Raji (cell line): ENCODE data around the gene SLC35B2.

Experiments used
- POLR2A ChIP-seq: IDR thresholded peaks from 2 replicates; pipeline ENCODE4 v1.6.1; 2011; ENCODE audit warnings: low read depth, low read length, control low read depth; ENCODE audit not compliant: insufficient read depth

Gene SLC35B2

DNA sequence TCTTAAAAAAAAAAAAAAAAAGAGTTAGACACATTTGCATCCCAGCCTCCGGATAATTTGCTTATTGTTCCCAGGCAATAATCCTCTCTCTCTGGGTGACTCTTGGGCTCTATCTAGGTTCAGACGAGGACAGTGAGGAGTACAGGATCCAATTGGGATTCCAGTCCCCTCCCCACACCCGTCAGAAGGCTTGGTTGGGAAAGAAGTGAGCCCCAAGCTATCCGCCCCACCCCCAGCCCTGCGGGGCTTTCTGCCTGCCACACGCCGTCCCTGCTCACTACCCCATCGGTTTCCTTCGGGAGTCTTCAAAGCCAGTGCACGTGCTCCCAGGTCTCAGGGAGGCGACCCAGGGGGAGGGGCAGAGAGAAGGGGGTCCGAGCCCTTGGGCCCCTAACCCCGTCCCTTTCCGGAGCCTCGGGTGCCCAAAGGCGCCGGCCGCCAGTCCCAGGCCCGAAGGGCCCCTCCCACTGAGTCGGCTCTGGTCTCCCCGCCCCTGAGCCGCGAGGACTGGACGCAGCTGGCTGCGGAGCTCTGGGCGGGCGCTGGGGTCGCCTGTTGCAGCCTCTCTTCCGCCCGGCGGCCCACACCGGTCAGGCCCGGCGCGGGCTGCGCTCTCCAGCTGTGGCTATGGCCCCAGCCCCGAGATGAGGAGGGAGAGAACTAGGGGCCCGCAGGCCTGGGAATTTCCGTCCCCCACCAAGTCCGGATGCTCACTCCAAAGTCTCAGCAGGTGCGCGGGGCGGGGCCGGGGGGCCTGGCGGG, 38.1 kb downstream of the SLC35B2 start:
- peak; percentile 40 for TF ChIP-seq POLR2A

DNA sequence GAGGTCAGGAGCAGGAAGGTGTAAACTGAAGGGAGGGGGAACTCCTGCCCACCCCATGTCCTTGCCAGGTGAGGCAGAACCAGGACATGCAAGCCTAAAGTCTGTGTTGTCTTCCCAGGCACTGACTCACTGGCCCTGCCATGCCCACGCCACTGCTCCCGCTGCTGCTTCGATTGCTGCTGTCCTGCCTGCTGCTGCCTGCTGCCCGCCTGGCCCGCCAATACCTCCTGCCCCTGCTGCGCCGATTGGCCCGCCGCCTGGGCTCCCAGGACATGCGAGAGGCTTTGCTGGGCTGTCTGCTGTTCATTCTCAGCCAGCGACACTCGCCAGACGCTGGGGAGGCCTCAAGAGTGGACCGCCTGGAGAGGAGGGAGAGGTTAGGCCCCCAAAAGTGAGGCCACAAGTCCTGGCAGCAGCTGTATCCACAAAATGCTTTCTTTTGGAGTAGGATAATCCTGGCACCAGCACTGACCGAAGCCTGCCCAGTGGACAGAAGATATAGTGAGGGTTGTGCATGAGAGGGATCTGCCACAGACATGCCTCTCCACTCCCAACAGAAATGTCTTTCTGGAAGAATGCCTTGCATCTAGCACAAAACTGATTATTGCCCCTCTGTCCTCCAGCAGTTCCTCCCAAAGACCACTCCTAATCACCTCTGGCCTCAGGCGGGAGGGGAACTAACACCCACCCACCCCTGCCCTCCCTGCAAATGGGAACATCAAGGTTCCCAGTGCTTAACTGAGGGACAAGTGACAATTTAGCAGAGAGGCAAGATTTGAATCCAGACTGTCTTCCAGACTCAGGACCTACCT, 39.8 kb downstream of the SLC35B2 start:
- TF ChIP-seq POLR2A: no peak

DNA sequence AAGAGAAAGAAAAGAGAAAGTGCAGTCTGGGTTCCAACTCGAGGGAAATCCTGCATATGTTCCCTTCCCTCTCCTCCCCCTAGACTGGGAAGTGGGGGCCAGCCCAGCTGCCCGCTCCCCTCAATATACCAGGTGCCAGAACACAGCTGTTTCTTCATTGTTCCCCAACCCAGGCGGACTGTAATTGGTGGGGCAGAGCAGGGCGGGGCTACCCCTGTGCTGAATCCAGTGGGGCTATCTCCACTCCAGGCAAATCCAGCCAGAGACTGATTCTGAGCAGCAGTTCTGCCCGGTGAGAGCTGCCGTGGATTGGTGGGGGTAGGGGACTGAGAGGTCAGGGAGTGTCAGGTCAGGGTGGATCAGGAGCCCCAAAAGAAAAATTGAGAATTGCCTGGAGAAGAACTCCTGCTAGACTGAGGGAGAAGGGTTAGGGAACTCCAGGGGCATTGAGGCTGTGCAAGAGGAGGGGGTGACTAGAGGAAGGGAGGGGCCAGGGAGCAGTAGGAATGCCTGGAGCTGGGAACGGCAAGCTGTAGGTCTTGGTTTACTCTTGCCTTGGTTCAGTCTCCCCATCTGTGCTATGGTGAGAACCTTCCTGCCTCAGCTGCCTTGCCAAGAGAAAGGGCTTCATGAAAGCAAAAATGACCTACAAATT, 40.5 kb downstream of the SLC35B2 start, which contains the start of gene MYMX:
TSS of gene MYMX (plus strand) at position 250 of the 655 bp plus-strand sequence. CDS start 546 bp downstream, outside the sequence.
- TF ChIP-seq POLR2A: no peak

DNA sequence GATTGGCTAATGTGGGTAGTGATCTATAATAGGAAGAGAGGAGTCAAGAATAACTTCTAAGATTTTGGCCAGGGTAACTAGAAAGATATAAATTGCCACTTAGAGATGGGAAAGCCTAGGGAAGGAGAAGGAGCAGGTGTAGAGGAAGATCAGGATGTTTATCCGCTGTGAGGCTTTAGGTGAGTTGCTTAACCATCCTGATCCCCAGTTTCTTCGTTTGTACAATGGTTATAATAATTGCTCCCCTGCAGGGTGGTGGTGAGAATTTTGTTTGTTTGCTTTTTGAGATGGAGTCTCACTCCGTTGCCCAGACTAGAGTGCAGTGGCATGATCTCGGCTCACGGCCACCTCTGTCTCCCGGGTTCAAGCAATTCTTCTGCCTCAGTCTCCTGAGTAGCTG, 43.0 kb downstream of the SLC35B2 start:
- no peak for TF ChIP-seq POLR2A

DNA sequence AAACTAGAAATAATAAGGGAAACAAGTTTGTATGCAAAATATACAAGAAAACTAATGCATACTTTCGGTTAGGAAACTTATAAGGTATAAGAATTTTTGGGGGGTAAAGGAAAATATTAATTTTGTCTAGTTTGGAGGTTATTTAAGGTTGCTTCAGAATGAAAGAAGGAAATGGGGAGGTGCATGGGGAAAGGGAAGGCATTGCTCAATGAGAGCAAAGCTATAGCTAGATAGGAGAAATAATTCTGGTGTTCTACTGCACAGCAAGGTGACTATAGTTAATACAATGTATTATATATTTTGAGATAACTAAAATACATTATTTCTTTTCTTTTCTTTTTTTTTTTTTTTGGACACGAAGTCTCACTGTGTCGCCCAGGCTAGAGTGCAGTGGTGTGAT, 46.0 kb downstream of the SLC35B2 start:
- no peak for TF ChIP-seq POLR2A

DNA sequence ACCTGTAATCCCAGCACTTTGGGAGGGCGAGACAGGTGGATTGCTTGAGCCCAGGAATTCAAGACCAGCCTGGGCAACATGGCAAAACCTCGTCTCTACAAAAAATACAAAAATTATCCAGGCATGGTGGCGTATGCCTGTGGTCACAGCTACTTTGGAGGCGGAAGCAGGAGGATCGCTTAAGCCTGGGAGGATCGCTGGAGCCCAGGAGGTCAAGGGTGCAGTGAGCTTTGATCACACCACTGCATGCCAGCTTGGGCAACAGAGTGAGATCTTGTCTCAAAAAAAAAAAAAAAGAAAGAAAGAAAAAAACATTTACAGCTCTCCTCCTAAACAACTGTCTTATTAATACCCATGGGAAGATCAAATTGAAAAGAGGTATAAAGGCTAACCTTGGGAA, 49.4 kb downstream of the SLC35B2 start:
- TF ChIP-seq POLR2A: no peak
